SU-DHL-6 (cell line): ENCODE results near the gene NAPA.

Experiments used
- H2AFZ ChIP-seq: fragments of 200-600 bp; sonication (generic); 2 replicates; pipeline ENCODE4 v1.6.1; 2014; ENCODE audit warnings: low read depth, mild to moderate bottlenecking, moderate library complexity, mixed read lengths, antibody characterized with exemption, low read length; ENCODE audit not compliant: severe bottlenecking
- H3F3A ChIP-seq: fragments of 200-600 bp; shearing (Covaris generic); 2 replicates; pipeline ENCODE4 v1.6.0; 2016; ENCODE audit warnings: antibody characterized with exemption, mild to moderate bottlenecking; ENCODE audit not compliant: insufficient read depth
- H3K27ac ChIP-seq: fragments of 200-600 bp; sonication (generic); 2 replicates; pipeline ENCODE4 v1.5.1; 2016; ENCODE audit warnings: low read depth, mild to moderate bottlenecking, low read length, moderate library complexity, mixed read lengths
- H3K27me3 ChIP-seq: fragments of 200-600 bp; sonication (generic), shearing (Covaris generic); 2 replicates; pipeline ENCODE4 v1.6.0; 2014; ENCODE audit warnings: mild to moderate bottlenecking, low read length
- H3K36me3 ChIP-seq: fragments of 200-600 bp; sonication (generic); 2 replicates; pipeline ENCODE4 v1.6.1; 2014; ENCODE audit warnings: mild to moderate bottlenecking, low read length, mixed read lengths
- H3K4me2 ChIP-seq: fragments of 300-600, 200-600 bp; shearing (Covaris generic), sonication (generic); 2 replicates; pipeline ENCODE4 v1.6.0; 2014; ENCODE audit warnings: low read length, low read depth, mild to moderate bottlenecking; ENCODE audit not compliant: poor library complexity, severe bottlenecking
- H3K4me3 ChIP-seq: fragments of 200-600 bp; sonication (generic); 2 replicates; pipeline ENCODE4 v1.5.1; 2014; ENCODE audit warnings: antibody characterized with exemption, low read length, mild to moderate bottlenecking, mixed read lengths; ENCODE audit not compliant: insufficient read depth, poor library complexity, severe bottlenecking
- H3K79me2 ChIP-seq: fragments of 200-600 bp; sonication (generic); 2 replicates; pipeline ENCODE4 v1.6.1; 2014; ENCODE audit warnings: mild to moderate bottlenecking, low read length, moderate library complexity; ENCODE audit not compliant: insufficient read depth
- H3K9ac ChIP-seq: fragments of 200-600 bp; sonication (generic); 2 replicates; pipeline ENCODE4 v1.7.0; 2014; ENCODE audit warnings: mild to moderate bottlenecking, low read length
- H3K9me2 ChIP-seq: fragments of 200-600 bp; sonication (generic); replicated peaks from 2 replicates; pipeline ENCODE4 v1.6.1; 2014; ENCODE audit warnings: low read length; ENCODE audit not compliant: insufficient read depth
- H3K9me3 ChIP-seq: fragments of 200-600 bp; sonication (generic); 2 replicates; pipeline ENCODE4 v1.6.1; 2014; ENCODE audit warnings: low read length, mixed read lengths; ENCODE audit not compliant: insufficient read depth
- H4K20me1 ChIP-seq: fragments of 200-600 bp; sonication (generic); 2 replicates; pipeline ENCODE4 v1.6.1; 2014; ENCODE audit warnings: low read depth, mild to moderate bottlenecking, antibody characterized with exemption, low read length, moderate library complexity, mixed read lengths
- CTCF ChIP-seq: fragments of 200-600 bp; sonication (generic); IDR thresholded peaks from one replicate; pipeline ENCODE4 v1.5.1; 2017; ENCODE audit warnings: antibody characterized with exemption, mild to moderate bottlenecking, low read length, moderate library complexity; ENCODE audit not compliant: insufficient read depth, poor library complexity, severe bottlenecking
- EZH2phosphoT487 ChIP-seq: fragments of 200-600 bp; sonication (generic), shearing (Covaris generic); conservative IDR thresholded peaks from 2 replicates; pipeline ENCODE4 v1.6.1; 2018; ENCODE audit warnings: mild to moderate bottlenecking, antibody characterized with exemption, low read length, moderate library complexity, mixed read lengths

The NAPA gene

DNA sequence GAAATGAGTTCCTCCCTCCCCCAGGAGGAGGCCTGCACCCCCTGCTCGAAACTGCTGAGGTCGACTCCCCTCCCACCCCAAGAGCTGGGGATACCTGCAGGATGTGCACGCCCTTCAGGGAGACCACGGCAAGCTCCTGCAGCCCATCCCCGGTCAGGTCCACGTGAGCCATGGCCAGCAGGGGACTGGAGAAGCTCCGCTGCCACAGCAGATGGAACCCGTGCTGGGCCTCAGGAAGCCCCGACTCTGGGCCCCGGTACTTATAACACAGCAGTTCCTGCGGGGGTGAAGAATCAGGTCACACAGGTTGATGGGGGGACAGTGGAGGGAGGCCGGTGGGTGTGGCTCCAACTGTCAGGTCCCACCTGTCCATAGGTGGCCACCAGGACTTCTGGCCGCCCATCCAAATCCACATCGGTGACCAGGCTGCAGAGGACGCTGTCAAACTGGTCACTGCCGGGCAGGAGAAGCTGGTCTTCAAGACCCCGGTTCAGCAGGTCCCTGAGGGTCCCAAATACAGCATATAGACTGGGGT is 38.4 kb downstream of the NAPA start:
- Histone ChIP-seq H3K4me3 (no peak overlapping the region), H3K4me2 (no peak overlapping the region)
- TF ChIP-seq CTCF (no peak), EZH2phosphoT487 (no peak)

DNA sequence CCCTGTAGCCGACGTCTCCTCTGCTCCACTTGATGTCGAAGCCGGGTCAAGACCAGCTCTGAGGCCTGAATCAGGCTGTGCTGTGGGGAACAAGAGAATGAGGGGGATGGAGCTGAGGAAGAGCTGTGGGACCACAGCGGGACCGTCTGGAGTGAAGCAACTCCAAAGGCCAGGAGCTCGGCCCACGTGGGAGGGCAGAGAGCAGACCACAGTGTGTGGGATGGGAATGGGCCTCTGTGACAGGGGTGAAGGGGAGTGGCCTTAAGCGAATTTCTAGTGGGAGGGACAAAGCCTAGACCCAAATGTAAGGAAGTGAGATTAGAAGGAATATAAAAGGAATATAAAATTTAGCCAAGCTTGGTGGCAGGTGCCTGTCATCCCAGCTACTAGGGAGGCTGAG is 39.4 kb downstream of the NAPA start:
- no peak overlapping the region for H3K4me2 ChIP-seq
- H3K79me2 ChIP-seq = no peaks in the 10 kb centered on the region
- no peaks in the 10 kb centered on the region for H3F3A ChIP-seq
- no peak overlapping the region for H3K27ac ChIP-seq
- no peak overlapping the region for H3K9ac ChIP-seq
- no peaks in the 10 kb centered on the region for H3K36me3 ChIP-seq
- H3K9me2 ChIP-seq = no peaks in the 10 kb centered on the region
- no peaks in the 10 kb centered on the region for H3K27me3 ChIP-seq
- TF ChIP-seq EZH2phosphoT487 (no peak), CTCF (no peak)
- H2AFZ ChIP-seq = no peak overlapping the region
- no peak overlapping the region for H3K4me3 ChIP-seq
- no peaks in the 10 kb centered on the region for H3K9me3 ChIP-seq
- H4K20me1 ChIP-seq = no peaks in the 10 kb centered on the region

More for the DNA sequence above, 38.4 kb downstream of the NAPA start:
- H3K9me3 ChIP-seq = no peaks in the 10 kb centered on the region
- H4K20me1 ChIP-seq = no peaks in the 10 kb centered on the region
- no peaks in the 10 kb centered on the region for H3K79me2 ChIP-seq
- H3F3A ChIP-seq = peaks cover 4% of the 10 kb centered on the region; the same call in 1 of the 2 replicates
- H3K9ac ChIP-seq = no peak overlapping the region
- H2AFZ ChIP-seq = no peak overlapping the region
- H3K9me2 ChIP-seq = no peaks in the 10 kb centered on the region
- no peaks in the 10 kb centered on the region for H3K27me3 ChIP-seq
- no peaks in the 10 kb centered on the region for H3K36me3 ChIP-seq
- no peak overlapping the region for H3K27ac ChIP-seq

GRCh38 chr19:47473336-47473735 is 41.5 kb downstream of the NAPA start:
- H3K9me2 ChIP-seq = no peaks in the 10 kb centered on the region
- H3K79me2 ChIP-seq = no peaks in the 10 kb centered on the region
- no peak overlapping the region for H3K27ac ChIP-seq
- no peak overlapping the region for H2AFZ ChIP-seq
- no peaks in the 10 kb centered on the region for H4K20me1 ChIP-seq
- H3K36me3 ChIP-seq = no peaks in the 10 kb centered on the region
- no peak overlapping the region for H3K9ac ChIP-seq
- no peak overlapping the region for H3K4me2 ChIP-seq
- no peaks in the 10 kb centered on the region for H3K9me3 ChIP-seq
- H3K4me3 ChIP-seq = no peak overlapping the region
- TF ChIP-seq EZH2phosphoT487 (no peak), CTCF (no peak)
- H3F3A ChIP-seq = no peaks in the 10 kb centered on the region
- H3K27me3 ChIP-seq = no peaks in the 10 kb centered on the region
